GM18502 (cell line): ENCODE data around the gene SLC2A4RG.

ENCODE experiments used
- ATAC-seq: cut with Tn5 transposase; IDR thresholded peaks from one replicate; pipeline ENCODE4 v1.9.1; 2021; ENCODE audit warnings: mild to moderate bottlenecking; ENCODE audit not compliant: unreplicated experiment, poor library complexity

SLC2A4RG gene

GRCh38 chr20:63738687-63739129, 868 bp upstream of the SLC2A4RG start:
- ATAC-seq = no peak

DNA sequence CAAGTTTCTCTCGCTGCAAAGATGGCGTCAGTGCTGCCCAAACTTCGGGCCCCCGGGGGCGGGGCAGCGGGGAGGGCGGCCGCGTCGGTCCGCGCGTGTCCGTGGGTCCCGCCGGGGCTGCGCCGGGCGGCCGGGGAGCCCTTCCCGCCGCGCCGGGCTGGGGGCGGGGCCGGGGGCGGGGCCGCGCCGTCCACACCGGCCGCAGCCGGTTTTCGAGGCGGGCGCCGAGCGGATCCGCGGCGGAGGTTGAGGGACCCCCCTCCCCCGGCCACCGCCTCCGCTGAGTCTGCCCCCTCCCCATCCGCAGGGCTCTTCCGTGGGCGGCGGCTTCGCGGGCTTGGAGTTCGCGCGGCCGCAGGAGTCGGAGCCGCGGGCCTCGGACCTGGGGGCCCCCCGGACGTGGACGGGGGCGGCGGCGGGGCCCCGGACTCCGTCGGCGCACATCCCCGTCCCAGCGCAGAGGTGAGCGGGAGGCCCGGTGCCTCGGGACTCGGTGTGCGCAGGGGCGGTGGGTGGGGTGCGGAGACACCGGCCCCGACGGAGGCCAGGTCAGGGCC, 572 bp downstream of the SLC2A4RG start:
- ATAC-seq = no peak

GRCh38 chr20:63740627-63741353, 1.2 kb downstream of the SLC2A4RG start:
- no peak for ATAC-seq

- ATAC-seq = no peak
Observed at GRCh38 chr20:63741354-63741675, 1.7 kb downstream of the SLC2A4RG start.

GRCh38 chr20:63741676-63742380, 2.3 kb downstream of the SLC2A4RG start:
- no peak for ATAC-seq

- ATAC-seq = no peak
Observed at GRCh38 chr20:63742381-63743024, 2.9 kb downstream of the SLC2A4RG start.

GRCh38 chr20:63743210-63743970, 3.8 kb downstream of the SLC2A4RG start:
- no peak for ATAC-seq

GRCh38 chr20:63744158-63744557, 4.6 kb downstream of the SLC2A4RG start:
- no peak for ATAC-seq

GRCh38 chr20:63744574-63745423, 5.2 kb downstream of the SLC2A4RG start:
- ATAC-seq = no peak

GRCh38 chr20:63745424-63745805, 5.8 kb downstream of the SLC2A4RG start:
- ATAC-seq = no peak

DNA sequence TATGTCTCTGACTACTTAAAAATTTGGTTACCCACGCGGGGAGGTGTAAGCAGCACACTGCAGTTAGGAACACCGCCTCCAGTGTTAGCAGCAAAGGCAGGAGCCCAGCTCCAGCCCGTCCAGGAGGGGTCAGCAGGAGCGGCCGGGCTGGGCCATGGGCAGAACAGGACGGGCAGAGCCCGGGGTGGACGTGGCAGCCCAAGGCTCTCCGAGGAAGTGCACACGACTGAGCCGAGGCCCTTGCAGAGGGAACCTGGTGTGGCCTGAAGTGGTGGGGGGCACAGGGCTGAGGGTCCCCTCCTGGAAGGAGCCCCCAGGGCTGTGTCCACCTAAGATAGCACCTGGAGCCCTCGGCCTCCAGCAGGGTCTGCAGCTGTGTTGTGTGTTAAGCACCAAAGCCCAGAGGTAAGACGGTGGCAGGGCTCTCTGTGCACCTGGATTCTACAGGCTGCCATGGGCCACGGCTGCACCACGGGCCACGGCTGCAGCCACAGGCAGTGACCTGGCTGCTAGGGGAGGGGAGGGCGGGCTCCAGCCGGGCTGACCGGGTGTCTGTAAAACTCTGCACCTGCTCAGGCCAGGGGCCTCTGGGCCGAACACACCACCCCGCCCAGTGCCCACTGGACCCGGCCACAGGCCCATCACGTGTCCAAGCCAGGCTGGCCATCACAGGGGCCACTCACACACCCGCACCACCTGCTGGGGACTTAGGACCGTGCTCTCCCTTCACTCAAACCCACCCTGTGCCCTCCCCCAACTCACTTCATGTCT, 6.6 kb downstream of the SLC2A4RG start:
- ATAC-seq = no peak

DNA sequence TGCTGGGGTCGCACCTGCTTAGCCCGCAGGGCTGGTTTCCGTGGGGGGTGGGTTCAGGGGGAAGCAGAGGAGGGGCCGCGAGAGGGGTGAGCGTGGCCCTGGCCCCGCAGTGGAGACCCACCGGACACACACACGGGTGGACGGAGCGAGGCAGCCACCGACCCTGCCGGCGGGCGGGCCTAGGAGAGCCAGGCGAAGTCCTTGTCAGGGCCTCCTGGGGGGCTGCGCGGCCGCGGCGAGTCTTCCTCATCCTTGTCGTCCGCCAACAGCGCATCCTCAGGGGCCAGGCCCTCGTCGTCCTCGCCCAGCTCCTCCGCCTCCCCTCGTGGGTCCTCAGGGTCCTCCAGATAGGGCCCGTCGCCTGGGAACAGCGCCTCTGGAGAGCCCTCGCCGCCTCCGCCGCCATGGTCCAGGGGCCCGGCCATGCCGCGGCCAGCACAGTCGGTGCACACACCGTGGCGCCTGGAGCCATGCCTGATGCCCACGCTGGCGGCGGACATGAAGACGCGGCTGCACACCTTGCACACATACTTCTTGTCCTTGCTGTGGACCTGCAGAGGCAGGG, 7.3 kb downstream of the SLC2A4RG start:
- no peak for ATAC-seq

DNA sequence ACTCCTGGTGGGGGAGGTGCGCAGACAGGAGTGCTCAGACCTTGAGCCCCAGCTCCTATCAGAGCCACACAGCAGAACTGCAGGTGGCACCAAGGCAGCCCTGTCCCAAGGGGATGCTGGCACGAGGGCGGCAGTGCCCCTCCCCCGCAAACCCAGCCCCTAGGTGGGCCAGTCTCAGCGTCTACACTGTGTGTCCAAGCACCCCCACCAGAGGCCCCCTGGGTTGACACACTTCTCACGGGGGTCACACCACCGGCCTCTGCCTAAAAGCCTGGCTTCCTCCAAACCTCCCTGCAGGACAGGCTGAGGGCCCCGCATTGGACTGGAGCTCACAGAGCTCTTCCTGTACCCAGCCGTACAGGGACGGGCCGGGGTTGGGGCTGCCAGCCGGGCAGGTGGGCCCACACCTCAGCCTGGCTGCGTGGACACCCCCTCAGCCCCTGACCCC, 8.1 kb downstream of the SLC2A4RG start:
- ATAC-seq = no peak

- ATAC-seq = no peak
Observed at GRCh38 chr20:63748070-63748933, 8.7 kb downstream of the SLC2A4RG start.

GRCh38 chr20:63748934-63749270, 9.3 kb downstream of the SLC2A4RG start:
- ATAC-seq = no peak

DNA sequence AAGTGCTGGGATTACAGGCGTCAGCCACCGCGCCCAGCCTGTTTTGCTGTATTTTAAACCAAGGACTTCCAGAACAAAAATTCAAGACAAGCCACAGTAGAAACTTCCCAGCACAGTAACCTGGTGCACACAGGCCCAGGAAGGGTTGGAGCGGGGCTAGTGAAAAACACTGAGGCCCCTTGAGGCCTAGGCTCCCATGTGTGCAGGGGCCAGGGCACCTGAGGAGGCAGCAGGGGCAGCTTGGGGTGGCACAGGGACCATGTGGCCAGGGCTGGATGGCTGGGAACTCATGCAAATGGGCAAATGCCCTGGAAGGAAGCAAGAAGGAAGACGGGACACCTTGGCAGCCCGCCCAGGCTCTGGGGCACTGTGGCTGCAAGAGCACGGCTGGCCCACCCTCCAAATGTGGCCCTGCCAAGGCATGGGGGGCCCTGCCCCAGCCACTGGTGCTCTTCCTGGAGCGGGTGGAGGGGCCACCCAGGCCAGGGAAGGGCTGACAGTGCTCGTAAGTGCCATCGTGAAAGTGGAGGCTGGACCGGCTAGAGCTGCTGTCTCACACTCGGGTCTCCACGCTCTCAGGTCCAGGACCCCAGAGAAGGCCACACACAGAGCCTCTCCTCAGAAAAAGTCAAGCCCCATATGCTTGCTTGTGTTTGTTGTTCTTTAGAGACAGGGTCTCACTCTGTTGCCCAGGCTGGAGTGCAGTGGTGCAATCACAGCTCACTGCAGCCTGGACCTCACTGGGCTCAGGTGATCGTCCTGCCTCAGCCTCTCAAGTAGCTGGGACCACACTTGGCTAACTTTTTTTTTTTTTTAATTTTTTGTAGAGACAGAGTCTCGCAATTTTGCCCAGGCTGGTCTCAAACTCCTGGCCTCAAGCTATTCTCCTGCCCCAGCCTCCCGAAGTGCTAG, 10.3 kb downstream of the SLC2A4RG start:
- no peak for ATAC-seq
